ENCODE measurements around the gene PRKAG1. TPM values are rescaled to one million over a fixed set of nuclear protein-coding genes. Genes with fewer than 3 reads are reported as not detected.

The PRKAG1 gene
- total and polyA plus RNA-seq, 10 of the 15 experiments (the other 5 are each of a cell fraction or from before 2014, with no cell fraction given) = 44.5 to 91.6 (median 60.9) TPM

DNA sequence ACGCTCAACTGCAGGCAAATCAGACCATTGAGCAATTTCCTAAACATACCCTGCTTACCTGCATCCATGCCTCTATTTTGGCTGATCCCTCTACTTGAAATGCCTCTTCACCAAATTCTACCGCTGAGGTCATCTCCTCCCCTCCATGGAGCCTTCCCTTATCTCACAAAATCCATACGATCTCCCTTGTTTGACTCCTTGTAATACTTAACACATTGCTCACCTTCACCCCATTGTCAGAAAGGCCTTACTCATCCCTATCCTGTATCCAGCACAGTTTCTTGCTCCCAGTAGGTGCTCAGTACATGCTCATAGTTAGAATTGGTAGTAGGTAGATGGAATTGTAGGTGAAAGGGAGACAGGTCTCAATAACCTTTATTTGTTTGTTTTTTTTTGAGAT is 24.8 kb downstream of the PRKAG1 start (continued):
- TF ChIP-seq, protein P1, sequence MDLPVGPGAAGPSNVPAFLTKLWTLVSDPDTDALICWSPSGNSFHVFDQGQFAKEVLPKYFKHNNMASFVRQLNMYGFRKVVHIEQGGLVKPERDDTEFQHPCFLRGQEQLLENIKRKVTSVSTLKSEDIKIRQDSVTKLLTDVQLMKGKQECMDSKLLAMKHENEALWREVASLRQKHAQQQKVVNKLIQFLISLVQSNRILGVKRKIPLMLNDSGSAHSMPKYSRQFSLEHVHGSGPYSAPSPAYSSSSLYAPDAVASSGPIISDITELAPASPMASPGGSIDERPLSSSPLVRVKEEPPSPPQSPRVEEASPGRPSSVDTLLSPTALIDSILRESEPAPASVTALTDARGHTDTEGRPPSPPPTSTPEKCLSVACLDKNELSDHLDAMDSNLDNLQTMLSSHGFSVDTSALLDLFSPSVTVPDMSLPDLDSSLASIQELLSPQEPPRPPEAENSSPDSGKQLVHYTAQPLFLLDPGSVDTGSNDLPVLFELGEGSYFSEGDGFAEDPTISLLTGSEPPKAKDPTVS (IDR thresholded peaks at IDR 0.05; ENCODE audit: low read depth, low read length) = no peak
- TF ChIP-seq ASH2L (IDR thresholded peaks at IDR 0.05; ENCODE audit: borderline replicate concordance, low read depth) = no peak
- no peak for TF ChIP-seq SPI1 (IDR thresholded peaks at IDR 0.05; ENCODE audit: borderline replicate concordance, insufficient read depth, low read depth, low read length)
- no peak for TF ChIP-seq REST (IDR thresholded peaks at IDR 0.05; ENCODE audit: low read depth, low read length)
- no peak for TF ChIP-seq E4F1 (IDR thresholded peaks at IDR 0.05; ENCODE audit: borderline replicate concordance, partially characterized antibody)

All from GM12878 (cell line).